HEK293 (cell line): ENCODE results near the gene DNMT3B.

Source experiments
- HOXC10 ChIP-seq: sonication (generic); formaldehyde crosslinking; IDR thresholded peaks from 2 replicates; pipeline ENCODE4 v1.8.1; 2023; ENCODE audit warnings: mild to moderate bottlenecking, missing genetic modification reagents
- KLF9 ChIP-seq: fragments of 450-650 bp; formaldehyde crosslinking; IDR thresholded peaks from 2 replicates; pipeline ENCODE4 v1.5.1; 2016; ENCODE audit warnings: missing biosample characterization, missing genetic modification characterization, low read depth
- TRIM28 ChIP-seq: IDR thresholded peaks from 2 replicates; pipeline ENCODE4 v1.6.1; 2011; ENCODE audit warnings: low read length, control low read depth, borderline replicate concordance
- YY1 ChIP-seq: fragments of 450-650 bp; formaldehyde crosslinking; IDR thresholded peaks from 2 replicates; pipeline ENCODE4 v1.5.1; 2018; ENCODE audit warnings: missing biosample characterization, missing genetic modification characterization
- ZBTB1 ChIP-seq: fragments of 450-650 bp; formaldehyde crosslinking; IDR thresholded peaks from 2 replicates; pipeline ENCODE4 v1.5.1; 2016; ENCODE audit warnings: missing biosample characterization, missing genetic modification characterization
- ZBTB8A ChIP-seq: fragments of 450-650 bp; formaldehyde crosslinking; IDR thresholded peaks from 2 replicates; pipeline ENCODE4 v1.5.1; 2016; ENCODE audit warnings: missing biosample characterization, missing genetic modification characterization
- ZIC2 ChIP-seq: fragments of 450-650 bp; formaldehyde crosslinking; IDR thresholded peaks from 2 replicates; pipeline ENCODE4 v1.5.1; 2016; ENCODE audit warnings: missing biosample characterization, missing genetic modification characterization
- ZNF121 ChIP-seq: fragments of 450-650 bp; formaldehyde crosslinking; IDR thresholded peaks from 2 replicates; pipeline ENCODE4 v1.5.1; 2016; ENCODE audit warnings: missing biosample characterization, missing genetic modification characterization
- ZNF146 ChIP-seq: fragments of 450-650 bp; formaldehyde crosslinking; IDR thresholded peaks from 2 replicates; pipeline ENCODE4 v1.5.1; 2016; ENCODE audit warnings: missing biosample characterization, missing genetic modification characterization
- ZNF157 ChIP-seq: fragments of 450-650 bp; formaldehyde crosslinking; IDR thresholded peaks from 2 replicates; pipeline ENCODE4 v1.5.1; 2016; ENCODE audit warnings: missing biosample characterization, missing genetic modification characterization
- ZNF350 ChIP-seq: fragments of 450-650 bp; formaldehyde crosslinking; IDR thresholded peaks from 2 replicates; pipeline ENCODE4 v1.5.0; 2017; ENCODE audit warnings: missing biosample characterization, mild to moderate bottlenecking, missing genetic modification characterization
- ZNF404 ChIP-seq: fragments of 450-650 bp; formaldehyde crosslinking; IDR thresholded peaks from 2 replicates; pipeline ENCODE4 v1.5.1; 2017; ENCODE audit warnings: missing biosample characterization, missing genetic modification characterization
- ZNF426 ChIP-seq: fragments of 450-650 bp; formaldehyde crosslinking; IDR thresholded peaks from 2 replicates; pipeline ENCODE4 v1.5.1; 2017; ENCODE audit warnings: missing biosample characterization, missing genetic modification characterization, mild to moderate bottlenecking, inconsistent platforms, moderate library complexity
- ZNF529 ChIP-seq: fragments of 450-650 bp; formaldehyde crosslinking; IDR thresholded peaks from 2 replicates; pipeline ENCODE4 v1.5.1; 2017; ENCODE audit warnings: missing genetic modification characterization, missing biosample characterization; ENCODE audit not compliant: insufficient replicate concordance
- ZNF530 ChIP-seq: fragments of 450-650 bp; formaldehyde crosslinking; IDR thresholded peaks from 2 replicates; pipeline ENCODE4 v1.5.1; 2016; ENCODE audit warnings: low read depth, missing biosample characterization, missing genetic modification characterization
- ZNF558 ChIP-seq: fragments of 450-650 bp; formaldehyde crosslinking; IDR thresholded peaks from 2 replicates; pipeline ENCODE4 v1.5.1; 2016; ENCODE audit warnings: missing biosample characterization, missing genetic modification characterization
- ZNF664 ChIP-seq: fragments of 450-650 bp; formaldehyde crosslinking; IDR thresholded peaks from 2 replicates; pipeline ENCODE4 v1.5.1; 2016; ENCODE audit warnings: missing biosample characterization, missing genetic modification characterization
- TF ChIP-seq, protein P1 (sequence below): fragments of 450-650 bp; formaldehyde crosslinking; IDR thresholded peaks from 2 replicates; pipeline ENCODE4 v1.5.1; 2017; ENCODE audit warnings: missing biosample characterization, mild to moderate bottlenecking, missing genetic modification characterization, moderate library complexity
- TF ChIP-seq, protein P2 (sequence below): fragments of 450-650 bp; formaldehyde crosslinking; IDR thresholded peaks from 2 replicates; pipeline ENCODE4 v1.5.1; 2016; ENCODE audit warnings: missing biosample characterization, missing genetic modification characterization
- TF ChIP-seq, protein P3 (sequence below): fragments of 450-650 bp; formaldehyde crosslinking; IDR thresholded peaks from 2 replicates; pipeline ENCODE4 v1.5.1; 2016; ENCODE audit warnings: missing biosample characterization, missing genetic modification characterization
- TF ChIP-seq, protein P4 (sequence below): fragments of 450-650 bp; formaldehyde crosslinking; conservative IDR thresholded peaks from 2 replicates; pipeline ENCODE4 v1.5.1; 2016; ENCODE audit warnings: low read depth, missing biosample characterization, missing genetic modification characterization
- TF ChIP-seq, protein P5 (sequence below): fragments of 450-650 bp; formaldehyde crosslinking; IDR thresholded peaks from 2 replicates; pipeline ENCODE4 v1.5.1; 2017; ENCODE audit warnings: missing biosample characterization, missing genetic modification characterization

Gene DNMT3B

DNA sequence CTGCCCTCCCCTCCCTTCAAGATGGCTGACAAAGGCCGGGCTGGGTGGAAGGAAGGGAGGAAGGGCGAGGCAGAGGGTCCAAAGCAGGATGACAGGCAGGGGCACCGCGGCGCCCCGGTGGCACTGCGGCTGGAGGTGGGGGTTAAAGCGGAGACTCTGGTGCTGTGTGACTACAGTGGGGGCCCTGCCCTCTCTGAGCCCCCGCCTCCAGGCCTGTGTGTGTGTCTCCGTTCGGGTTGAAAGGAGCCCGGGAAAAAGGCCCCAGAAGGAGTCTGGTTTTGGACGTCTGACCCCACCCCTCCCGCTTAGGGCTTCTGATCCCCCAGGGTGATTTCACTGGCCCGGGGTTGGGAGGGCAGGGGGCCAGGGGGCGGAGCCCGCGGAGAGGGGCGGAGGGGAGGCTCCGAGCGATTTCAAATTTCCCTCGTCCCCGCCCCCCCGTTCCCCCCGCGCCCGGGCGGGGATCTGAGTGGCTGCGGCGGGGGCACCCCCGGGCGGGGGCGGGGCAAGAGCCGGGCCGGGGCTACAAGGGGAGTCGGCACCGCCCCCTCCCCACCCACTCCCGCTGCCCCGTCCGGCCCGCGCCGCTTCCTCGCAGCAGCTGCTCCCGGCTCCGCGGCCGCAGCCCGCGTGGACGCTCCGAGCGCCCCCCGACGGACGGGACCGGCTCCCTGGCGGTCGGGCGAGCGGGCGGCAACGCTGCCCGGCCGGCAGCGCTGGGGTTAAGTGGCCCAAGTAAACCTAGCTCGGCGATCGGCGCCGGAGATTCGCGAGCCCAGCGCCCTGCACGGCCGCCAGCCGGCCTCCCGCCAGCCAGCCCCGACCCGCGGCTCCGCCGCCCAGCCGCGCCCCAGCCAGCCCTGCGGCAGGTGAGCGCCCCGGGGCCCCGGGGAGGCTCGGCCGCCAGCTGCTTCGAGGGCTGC, at the start of gene DNMT3B (continued):
- no peak for TF ChIP-seq ZNF121
- TF ChIP-seq ZNF350 (tag by site-specific recombination) = no peak
- peak; percentile 49 for TF ChIP-seq ZIC2 (tag by site-specific recombination)
- peak; percentile 75 for TF ChIP-seq KLF9
- TF ChIP-seq, protein P1, sequence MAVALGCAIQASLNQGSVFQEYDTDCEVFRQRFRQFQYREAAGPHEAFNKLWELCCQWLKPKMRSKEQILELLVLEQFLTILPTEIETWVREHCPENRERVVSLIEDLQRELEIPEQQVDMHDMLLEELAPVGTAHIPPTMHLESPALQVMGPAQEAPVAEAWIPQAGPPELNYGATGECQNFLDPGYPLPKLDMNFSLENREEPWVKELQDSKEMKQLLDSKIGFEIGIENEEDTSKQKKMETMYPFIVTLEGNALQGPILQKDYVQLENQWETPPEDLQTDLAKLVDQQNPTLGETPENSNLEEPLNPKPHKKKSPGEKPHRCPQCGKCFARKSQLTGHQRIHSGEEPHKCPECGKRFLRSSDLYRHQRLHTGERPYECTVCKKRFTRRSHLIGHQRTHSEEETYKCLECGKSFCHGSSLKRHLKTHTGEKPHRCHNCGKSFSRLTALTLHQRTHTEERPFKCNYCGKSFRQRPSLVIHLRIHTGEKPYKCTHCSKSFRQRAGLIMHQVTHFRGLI = no peak
- TF ChIP-seq, protein P2, sequence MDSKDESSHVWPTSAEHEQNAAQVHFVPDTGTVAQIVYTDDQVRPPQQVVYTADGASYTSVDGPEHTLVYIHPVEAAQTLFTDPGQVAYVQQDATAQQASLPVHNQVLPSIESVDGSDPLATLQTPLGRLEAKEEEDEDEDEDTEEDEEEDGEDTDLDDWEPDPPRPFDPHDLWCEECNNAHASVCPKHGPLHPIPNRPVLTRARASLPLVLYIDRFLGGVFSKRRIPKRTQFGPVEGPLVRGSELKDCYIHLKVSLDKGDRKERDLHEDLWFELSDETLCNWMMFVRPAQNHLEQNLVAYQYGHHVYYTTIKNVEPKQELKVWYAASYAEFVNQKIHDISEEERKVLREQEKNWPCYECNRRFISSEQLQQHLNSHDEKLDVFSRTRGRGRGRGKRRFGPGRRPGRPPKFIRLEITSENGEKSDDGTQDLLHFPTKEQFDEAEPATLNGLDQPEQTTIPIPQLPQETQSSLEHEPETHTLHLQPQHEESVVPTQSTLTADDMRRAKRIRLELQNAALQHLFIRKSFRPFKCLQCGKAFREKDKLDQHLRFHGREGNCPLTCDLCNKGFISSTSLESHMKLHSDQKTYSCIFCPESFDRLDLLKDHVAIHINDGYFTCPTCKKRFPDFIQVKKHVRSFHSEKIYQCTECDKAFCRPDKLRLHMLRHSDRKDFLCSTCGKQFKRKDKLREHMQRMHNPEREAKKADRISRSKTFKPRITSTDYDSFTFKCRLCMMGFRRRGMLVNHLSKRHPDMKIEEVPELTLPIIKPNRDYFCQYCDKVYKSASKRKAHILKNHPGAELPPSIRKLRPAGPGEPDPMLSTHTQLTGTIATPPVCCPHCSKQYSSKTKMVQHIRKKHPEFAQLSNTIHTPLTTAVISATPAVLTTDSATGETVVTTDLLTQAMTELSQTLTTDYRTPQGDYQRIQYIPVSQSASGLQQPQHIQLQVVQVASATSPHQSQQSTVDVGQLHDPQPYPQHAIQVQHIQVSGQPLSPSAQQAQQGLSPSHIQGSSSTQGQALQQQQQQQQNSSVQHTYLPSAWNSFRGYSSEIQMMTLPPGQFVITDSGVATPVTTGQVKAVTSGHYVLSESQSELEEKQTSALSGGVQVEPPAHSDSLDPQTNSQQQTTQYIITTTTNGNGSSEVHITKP (tag by site-specific recombination) = peak; percentile 72
- TF ChIP-seq, protein P3, sequence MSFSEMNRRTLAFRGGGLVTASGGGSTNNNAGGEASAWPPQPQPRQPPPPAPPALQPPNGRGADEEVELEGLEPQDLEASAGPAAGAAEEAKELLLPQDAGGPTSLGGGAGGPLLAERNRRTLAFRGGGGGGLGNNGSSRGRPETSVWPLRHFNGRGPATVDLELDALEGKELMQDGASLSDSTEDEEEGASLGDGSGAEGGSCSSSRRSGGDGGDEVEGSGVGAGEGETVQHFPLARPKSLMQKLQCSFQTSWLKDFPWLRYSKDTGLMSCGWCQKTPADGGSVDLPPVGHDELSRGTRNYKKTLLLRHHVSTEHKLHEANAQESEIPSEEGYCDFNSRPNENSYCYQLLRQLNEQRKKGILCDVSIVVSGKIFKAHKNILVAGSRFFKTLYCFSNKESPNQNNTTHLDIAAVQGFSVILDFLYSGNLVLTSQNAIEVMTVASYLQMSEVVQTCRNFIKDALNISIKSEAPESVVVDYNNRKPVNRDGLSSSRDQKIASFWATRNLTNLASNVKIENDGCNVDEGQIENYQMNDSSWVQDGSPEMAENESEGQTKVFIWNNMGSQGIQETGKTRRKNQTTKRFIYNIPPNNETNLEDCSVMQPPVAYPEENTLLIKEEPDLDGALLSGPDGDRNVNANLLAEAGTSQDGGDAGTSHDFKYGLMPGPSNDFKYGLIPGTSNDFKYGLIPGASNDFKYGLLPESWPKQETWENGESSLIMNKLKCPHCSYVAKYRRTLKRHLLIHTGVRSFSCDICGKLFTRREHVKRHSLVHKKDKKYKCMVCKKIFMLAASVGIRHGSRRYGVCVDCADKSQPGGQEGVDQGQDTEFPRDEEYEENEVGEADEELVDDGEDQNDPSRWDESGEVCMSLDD (tag by site-specific recombination) = peak; percentile 35; the same call in 1 of the 2 replicates
- no peak for TF ChIP-seq ZNF558 (tag by site-specific recombination)
- no peak for TF ChIP-seq TRIM28
- TF ChIP-seq ZNF530 = no peak
- peak; percentile 51; the same call in 1 of the 2 replicates for TF ChIP-seq ZBTB8A (tag by site-specific recombination)
- no peak for TF ChIP-seq ZBTB1 (tag by site-specific recombination)
- TF ChIP-seq, protein P4, sequence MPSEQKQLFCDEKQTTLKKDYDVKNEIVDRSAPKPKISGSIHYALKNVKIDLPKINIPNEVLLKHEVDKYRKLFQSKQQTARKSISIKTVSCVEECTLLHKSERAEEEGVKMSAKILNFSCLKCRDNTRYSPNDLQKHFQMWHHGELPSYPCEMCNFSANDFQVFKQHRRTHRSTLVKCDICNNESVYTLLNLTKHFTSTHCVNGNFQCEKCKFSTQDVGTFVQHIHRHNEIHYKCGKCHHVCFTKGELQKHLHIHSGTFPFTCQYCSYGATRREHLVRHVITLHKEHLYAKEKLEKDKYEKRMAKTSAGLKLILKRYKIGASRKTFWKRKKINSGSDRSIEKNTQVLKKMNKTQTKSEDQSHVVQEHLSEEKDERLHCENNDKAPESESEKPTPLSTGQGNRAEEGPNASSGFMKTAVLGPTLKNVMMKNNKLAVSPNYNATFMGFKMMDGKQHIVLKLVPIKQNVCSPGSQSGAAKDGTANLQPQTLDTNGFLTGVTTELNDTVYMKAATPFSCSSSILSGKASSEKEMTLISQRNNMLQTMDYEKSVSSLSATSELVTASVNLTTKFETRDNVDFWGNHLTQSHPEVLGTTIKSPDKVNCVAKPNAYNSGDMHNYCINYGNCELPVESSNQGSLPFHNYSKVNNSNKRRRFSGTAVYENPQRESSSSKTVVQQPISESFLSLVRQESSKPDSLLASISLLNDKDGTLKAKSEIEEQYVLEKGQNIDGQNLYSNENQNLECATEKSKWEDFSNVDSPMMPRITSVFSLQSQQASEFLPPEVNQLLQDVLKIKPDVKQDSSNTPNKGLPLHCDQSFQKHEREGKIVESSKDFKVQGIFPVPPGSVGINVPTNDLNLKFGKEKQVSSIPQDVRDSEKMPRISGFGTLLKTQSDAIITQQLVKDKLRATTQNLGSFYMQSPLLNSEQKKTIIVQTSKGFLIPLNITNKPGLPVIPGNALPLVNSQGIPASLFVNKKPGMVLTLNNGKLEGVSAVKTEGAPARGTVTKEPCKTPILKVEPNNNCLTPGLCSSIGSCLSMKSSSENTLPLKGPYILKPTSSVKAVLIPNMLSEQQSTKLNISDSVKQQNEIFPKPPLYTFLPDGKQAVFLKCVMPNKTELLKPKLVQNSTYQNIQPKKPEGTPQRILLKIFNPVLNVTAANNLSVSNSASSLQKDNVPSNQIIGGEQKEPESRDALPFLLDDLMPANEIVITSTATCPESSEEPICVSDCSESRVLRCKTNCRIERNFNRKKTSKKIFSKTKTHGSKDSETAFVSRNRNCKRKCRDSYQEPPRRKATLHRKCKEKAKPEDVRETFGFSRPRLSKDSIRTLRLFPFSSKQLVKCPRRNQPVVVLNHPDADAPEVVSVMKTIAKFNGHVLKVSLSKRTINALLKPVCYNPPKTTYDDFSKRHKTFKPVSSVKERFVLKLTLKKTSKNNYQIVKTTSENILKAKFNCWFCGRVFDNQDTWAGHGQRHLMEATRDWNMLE (tag by site-specific recombination) = no peak
- no peak for TF ChIP-seq ZNF404
- TF ChIP-seq ZNF529 (tag by site-specific recombination) = no peak
- no peak for TF ChIP-seq ZNF157 (tag by site-specific recombination)
- peak; percentile 79 for TF ChIP-seq YY1
- no peak for TF ChIP-seq ZNF426
- TF ChIP-seq HOXC10 = no peak
- TF ChIP-seq ZNF146 = peak; percentile 43; the same call in 1 of the 2 replicates
- TF ChIP-seq, protein P5, sequence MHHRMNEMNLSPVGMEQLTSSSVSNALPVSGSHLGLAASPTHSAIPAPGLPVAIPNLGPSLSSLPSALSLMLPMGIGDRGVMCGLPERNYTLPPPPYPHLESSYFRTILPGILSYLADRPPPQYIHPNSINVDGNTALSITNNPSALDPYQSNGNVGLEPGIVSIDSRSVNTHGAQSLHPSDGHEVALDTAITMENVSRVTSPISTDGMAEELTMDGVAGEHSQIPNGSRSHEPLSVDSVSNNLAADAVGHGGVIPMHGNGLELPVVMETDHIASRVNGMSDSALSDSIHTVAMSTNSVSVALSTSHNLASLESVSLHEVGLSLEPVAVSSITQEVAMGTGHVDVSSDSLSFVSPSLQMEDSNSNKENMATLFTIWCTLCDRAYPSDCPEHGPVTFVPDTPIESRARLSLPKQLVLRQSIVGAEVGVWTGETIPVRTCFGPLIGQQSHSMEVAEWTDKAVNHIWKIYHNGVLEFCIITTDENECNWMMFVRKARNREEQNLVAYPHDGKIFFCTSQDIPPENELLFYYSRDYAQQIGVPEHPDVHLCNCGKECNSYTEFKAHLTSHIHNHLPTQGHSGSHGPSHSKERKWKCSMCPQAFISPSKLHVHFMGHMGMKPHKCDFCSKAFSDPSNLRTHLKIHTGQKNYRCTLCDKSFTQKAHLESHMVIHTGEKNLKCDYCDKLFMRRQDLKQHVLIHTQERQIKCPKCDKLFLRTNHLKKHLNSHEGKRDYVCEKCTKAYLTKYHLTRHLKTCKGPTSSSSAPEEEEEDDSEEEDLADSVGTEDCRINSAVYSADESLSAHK = no peak
- TF ChIP-seq ZNF664 (tag by site-specific recombination) = no peak
